HEK293 (cell line): ENCODE results near the gene GADD45G.

Experiments
- CTCF ChIA-PET: fragments of 350-600 bp; formaldehyde crosslinking; extraction: SDS; loops from one replicate; lab custom pipeline; 2021; ENCODE audit warnings: antibody characterized with exemption; lab: Yijun Ruan, JAX
- POLR2A ChIA-PET: fragments of 300-600 bp; formaldehyde crosslinking; extraction: SDS; loops from one replicate; lab custom pipeline; 2020; ENCODE audit warnings: antibody characterized with exemption, inconsistent platforms; lab: Yijun Ruan, JAX
- H3K27ac ChIP-seq: fragments of 200-500 bp; sonication (Bioruptor generic); 2 replicates; pipeline ENCODE4 v1.5.1; 2014; ENCODE audit warnings: low read depth, low read length, control low read depth, inconsistent platforms; ENCODE audit errors: extremely low read depth
- H3K36me3 ChIP-seq, 2 experiments: fragments of 200-500 bp in 1 of 2; sonication (Bioruptor generic) in 1 of 2; 1 replicate in 1 of 2; 2 replicates in 1 of 2; pipeline ENCODE4 v1.5.1; 2014 to 2017; ENCODE audit warnings: inconsistent platforms in 2 of 2, low read length in 2 of 2; ENCODE audit not compliant: control insufficient read depth in 2 of 2, insufficient read depth in 1 of 2
- H3K4me1 ChIP-seq: fragments of 200-500 bp; sonication (Bioruptor generic); 2 replicates; pipeline ENCODE4 v1.5.1; 2014; ENCODE audit warnings: mild to moderate bottlenecking, low read length, inconsistent platforms; ENCODE audit not compliant: control insufficient read depth, insufficient read depth
- H3K4me3 ChIP-seq: 2 replicates; pipeline ENCODE4 v1.5.1; 2011; ENCODE audit warnings: low read depth, mild to moderate bottlenecking, control low read depth, low read length, moderate library complexity
- H3K9me3 ChIP-seq: fragments of 200-500 bp; sonication (Bioruptor generic); 2 replicates; pipeline ENCODE4 v1.5.1; 2014; ENCODE audit warnings: low read depth, low read length, inconsistent platforms; ENCODE audit not compliant: control insufficient read depth, insufficient read depth
- BCL11B ChIP-seq: fragments of 450-650 bp; formaldehyde crosslinking; IDR thresholded peaks from 2 replicates; pipeline ENCODE4 v1.5.1; 2016; ENCODE audit warnings: low read depth, missing biosample characterization, missing genetic modification characterization
- BCL6B ChIP-seq: fragments of 450-650 bp; formaldehyde crosslinking; IDR thresholded peaks from 2 replicates; pipeline ENCODE4 v1.5.1; 2017; ENCODE audit warnings: missing biosample characterization, missing genetic modification characterization
- HOXC10 ChIP-seq: sonication (generic); formaldehyde crosslinking; IDR thresholded peaks from 2 replicates; pipeline ENCODE4 v1.8.1; 2023; ENCODE audit warnings: mild to moderate bottlenecking, missing genetic modification reagents
- MZF1 ChIP-seq: fragments of 450-650 bp; formaldehyde crosslinking; IDR thresholded peaks from 2 replicates; pipeline ENCODE4 v1.5.1; 2017; ENCODE audit warnings: missing biosample characterization, missing genetic modification characterization, borderline replicate concordance
- PATZ1 ChIP-seq: fragments of 450-650 bp; formaldehyde crosslinking; IDR thresholded peaks from 2 replicates; pipeline ENCODE4 v1.5.1; 2016; ENCODE audit warnings: missing biosample characterization, missing genetic modification characterization
- PBX3 ChIP-seq: sonication (generic); formaldehyde crosslinking; IDR thresholded peaks from 2 replicates; pipeline ENCODE4 v1.8.1; 2022; ENCODE audit warnings: mild to moderate bottlenecking, moderate library complexity, missing genetic modification reagents
- SP2 ChIP-seq: fragments of 450-650 bp; formaldehyde crosslinking; IDR thresholded peaks from 2 replicates; pipeline ENCODE4 v1.5.1; 2016; ENCODE audit warnings: missing biosample characterization, missing genetic modification characterization
- ZBTB1 ChIP-seq: fragments of 450-650 bp; formaldehyde crosslinking; IDR thresholded peaks from 2 replicates; pipeline ENCODE4 v1.5.1; 2016; ENCODE audit warnings: missing biosample characterization, missing genetic modification characterization
- ZNF169 ChIP-seq: fragments of 450-650 bp; formaldehyde crosslinking; IDR thresholded peaks from 2 replicates; pipeline ENCODE4 v1.5.1; 2016; ENCODE audit warnings: missing biosample characterization, missing genetic modification characterization
- ZNF19 ChIP-seq: fragments of 450-650 bp; formaldehyde crosslinking; IDR thresholded peaks from 2 replicates; pipeline ENCODE4; 2016; ENCODE audit warnings: missing biosample characterization, missing genetic modification characterization, low read depth
- ZNF211 ChIP-seq: fragments of 450-650 bp; formaldehyde crosslinking; IDR thresholded peaks from 2 replicates; pipeline ENCODE4 v1.5.1; 2016; ENCODE audit warnings: low read depth, missing biosample characterization, missing genetic modification characterization
- ZNF223 ChIP-seq: fragments of 450-650 bp; formaldehyde crosslinking; IDR thresholded peaks from 2 replicates; pipeline ENCODE4 v1.5.1; 2016; ENCODE audit warnings: missing biosample characterization, missing genetic modification characterization
- ZNF404 ChIP-seq: fragments of 450-650 bp; formaldehyde crosslinking; IDR thresholded peaks from 2 replicates; pipeline ENCODE4 v1.5.1; 2017; ENCODE audit warnings: missing biosample characterization, missing genetic modification characterization
- ZNF423 ChIP-seq: fragments of 450-650 bp; formaldehyde crosslinking; IDR thresholded peaks from 2 replicates; pipeline ENCODE4 v1.5.1; 2016; ENCODE audit warnings: missing biosample characterization, missing genetic modification characterization
- ZNF629 ChIP-seq: fragments of 450-650 bp; formaldehyde crosslinking; IDR thresholded peaks from 2 replicates; pipeline ENCODE4 v1.5.1; 2017; ENCODE audit warnings: missing biosample characterization, missing genetic modification characterization
- ZNF777 ChIP-seq: fragments of 450-650 bp; formaldehyde crosslinking; IDR thresholded peaks from 2 replicates; pipeline ENCODE4 v1.5.1; 2017; ENCODE audit warnings: missing biosample characterization, missing genetic modification characterization, borderline replicate concordance
- TF ChIP-seq, protein P1 (sequence below): fragments of 450-650 bp; formaldehyde crosslinking; IDR thresholded peaks from 2 replicates; pipeline ENCODE4 v1.5.1; 2016; ENCODE audit warnings: missing biosample characterization, missing genetic modification characterization, borderline replicate concordance

GADD45G gene

GRCh38 chr9:89630508-89630907 is 25.7 kb downstream of the GADD45G start:
- POLR2A ChIA-PET = interaction anchor here (1.7 kb wide), 1 partner anchor 26 kb away, joined by 4 read pairs; the partner anchor contains the start of gene GADD45G
- Histone ChIP-seq H3K9me3 (no peaks in the 10 kb centered on the region), H3K4me3 (no peak overlapping the region), H3K4me1 (no peaks in the 10 kb centered on the region), H3K27ac (no peak overlapping the region), H3K36me3 (no peaks in the 10 kb centered on the region)
- TF ChIP-seq ZNF169 (tag by site-specific recombination) (no peak), BCL11B (tag by site-specific recombination) (no peak), ZNF19 (tag by site-specific recombination) (no peak), PBX3 (CRISPR knock-in tag) (no peak), ZNF777 (tag by site-specific recombination) (no peak), ZBTB1 (tag by site-specific recombination) (no peak), HOXC10 (CRISPR knock-in tag) (no peak), MZF1 (no peak), ZNF211 (tag by site-specific recombination) (no peak), SP2 (tag by site-specific recombination) (no peak), ZNF223 (tag by site-specific recombination) (no peak), PATZ1 (tag by site-specific recombination) (no peak), ZNF629 (tag by site-specific recombination) (no peak), BCL6B (tag by site-specific recombination) (no peak), ZNF423 (tag by site-specific recombination) (no peak), ZNF404 (tag by site-specific recombination) (no peak)
- TF ChIP-seq, protein P1, sequence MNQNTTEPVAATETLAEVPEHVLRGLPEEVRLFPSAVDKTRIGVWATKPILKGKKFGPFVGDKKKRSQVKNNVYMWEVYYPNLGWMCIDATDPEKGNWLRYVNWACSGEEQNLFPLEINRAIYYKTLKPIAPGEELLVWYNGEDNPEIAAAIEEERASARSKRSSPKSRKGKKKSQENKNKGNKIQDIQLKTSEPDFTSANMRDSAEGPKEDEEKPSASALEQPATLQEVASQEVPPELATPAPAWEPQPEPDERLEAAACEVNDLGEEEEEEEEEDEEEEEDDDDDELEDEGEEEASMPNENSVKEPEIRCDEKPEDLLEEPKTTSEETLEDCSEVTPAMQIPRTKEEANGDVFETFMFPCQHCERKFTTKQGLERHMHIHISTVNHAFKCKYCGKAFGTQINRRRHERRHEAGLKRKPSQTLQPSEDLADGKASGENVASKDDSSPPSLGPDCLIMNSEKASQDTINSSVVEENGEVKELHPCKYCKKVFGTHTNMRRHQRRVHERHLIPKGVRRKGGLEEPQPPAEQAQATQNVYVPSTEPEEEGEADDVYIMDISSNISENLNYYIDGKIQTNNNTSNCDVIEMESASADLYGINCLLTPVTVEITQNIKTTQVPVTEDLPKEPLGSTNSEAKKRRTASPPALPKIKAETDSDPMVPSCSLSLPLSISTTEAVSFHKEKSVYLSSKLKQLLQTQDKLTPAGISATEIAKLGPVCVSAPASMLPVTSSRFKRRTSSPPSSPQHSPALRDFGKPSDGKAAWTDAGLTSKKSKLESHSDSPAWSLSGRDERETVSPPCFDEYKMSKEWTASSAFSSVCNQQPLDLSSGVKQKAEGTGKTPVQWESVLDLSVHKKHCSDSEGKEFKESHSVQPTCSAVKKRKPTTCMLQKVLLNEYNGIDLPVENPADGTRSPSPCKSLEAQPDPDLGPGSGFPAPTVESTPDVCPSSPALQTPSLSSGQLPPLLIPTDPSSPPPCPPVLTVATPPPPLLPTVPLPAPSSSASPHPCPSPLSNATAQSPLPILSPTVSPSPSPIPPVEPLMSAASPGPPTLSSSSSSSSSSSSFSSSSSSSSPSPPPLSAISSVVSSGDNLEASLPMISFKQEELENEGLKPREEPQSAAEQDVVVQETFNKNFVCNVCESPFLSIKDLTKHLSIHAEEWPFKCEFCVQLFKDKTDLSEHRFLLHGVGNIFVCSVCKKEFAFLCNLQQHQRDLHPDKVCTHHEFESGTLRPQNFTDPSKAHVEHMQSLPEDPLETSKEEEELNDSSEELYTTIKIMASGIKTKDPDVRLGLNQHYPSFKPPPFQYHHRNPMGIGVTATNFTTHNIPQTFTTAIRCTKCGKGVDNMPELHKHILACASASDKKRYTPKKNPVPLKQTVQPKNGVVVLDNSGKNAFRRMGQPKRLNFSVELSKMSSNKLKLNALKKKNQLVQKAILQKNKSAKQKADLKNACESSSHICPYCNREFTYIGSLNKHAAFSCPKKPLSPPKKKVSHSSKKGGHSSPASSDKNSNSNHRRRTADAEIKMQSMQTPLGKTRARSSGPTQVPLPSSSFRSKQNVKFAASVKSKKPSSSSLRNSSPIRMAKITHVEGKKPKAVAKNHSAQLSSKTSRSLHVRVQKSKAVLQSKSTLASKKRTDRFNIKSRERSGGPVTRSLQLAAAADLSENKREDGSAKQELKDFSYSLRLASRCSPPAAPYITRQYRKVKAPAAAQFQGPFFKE (tag by site-specific recombination) = no peak
- CTCF ChIA-PET = interaction anchor here (0.7 to 1.1 kb wide), 2 partner anchors 27 to 33 kb away, joined by 3 read pairs; no protein-coding TSS in a partner anchor
